ENCODE results near the gene EHBP1L1.

DNA sequence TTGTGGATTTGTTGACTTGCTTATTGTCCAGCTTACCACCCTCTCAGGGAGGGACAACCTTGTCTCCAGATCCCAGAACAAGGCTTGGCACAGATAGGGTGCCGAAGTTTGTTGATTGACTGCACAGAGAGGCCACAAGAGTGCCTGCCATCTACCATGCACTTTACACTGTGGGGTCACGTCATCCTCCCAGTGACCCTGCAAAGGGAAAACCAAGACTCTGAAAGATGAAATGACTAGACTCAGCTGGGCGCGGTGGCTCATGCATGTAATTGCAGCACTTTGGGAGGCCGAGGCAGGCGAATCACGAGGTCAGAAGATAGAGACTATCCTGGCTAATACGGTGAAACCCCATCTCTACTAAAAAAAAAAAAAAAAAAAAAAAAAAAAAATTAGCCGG, 13.1 kb upstream of the EHBP1L1 start:
- TF ChIP-seq, protein P1, sequence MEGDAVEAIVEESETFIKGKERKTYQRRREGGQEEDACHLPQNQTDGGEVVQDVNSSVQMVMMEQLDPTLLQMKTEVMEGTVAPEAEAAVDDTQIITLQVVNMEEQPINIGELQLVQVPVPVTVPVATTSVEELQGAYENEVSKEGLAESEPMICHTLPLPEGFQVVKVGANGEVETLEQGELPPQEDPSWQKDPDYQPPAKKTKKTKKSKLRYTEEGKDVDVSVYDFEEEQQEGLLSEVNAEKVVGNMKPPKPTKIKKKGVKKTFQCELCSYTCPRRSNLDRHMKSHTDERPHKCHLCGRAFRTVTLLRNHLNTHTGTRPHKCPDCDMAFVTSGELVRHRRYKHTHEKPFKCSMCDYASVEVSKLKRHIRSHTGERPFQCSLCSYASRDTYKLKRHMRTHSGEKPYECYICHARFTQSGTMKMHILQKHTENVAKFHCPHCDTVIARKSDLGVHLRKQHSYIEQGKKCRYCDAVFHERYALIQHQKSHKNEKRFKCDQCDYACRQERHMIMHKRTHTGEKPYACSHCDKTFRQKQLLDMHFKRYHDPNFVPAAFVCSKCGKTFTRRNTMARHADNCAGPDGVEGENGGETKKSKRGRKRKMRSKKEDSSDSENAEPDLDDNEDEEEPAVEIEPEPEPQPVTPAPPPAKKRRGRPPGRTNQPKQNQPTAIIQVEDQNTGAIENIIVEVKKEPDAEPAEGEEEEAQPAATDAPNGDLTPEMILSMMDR (optimal IDR thresholded peaks at IDR 0.05 in 1 of 3, IDR thresholded peaks at IDR 0.05 in 1 of 3, conservative IDR thresholded peaks at IDR 0.05 in 1 of 3; ENCODE audit: extremely low read depth in 1 of 3, insufficient read depth in 2 of 3, low read length in 3 of 3) = no peak
- no peak for TF ChIP-seq EZH2 (IDR thresholded peaks at IDR 0.05; ENCODE audit: low read length)
